GM12874 (cell line): Measurements from ENCODE around the gene MEMO1.

Experiments used
- TF ChIP-seq, protein P1 (sequence below): IDR thresholded peaks from 2 replicates; pipeline ENCODE4 v1.5.1; 2011; ENCODE audit warnings: low read depth, mild to moderate bottlenecking, control low read depth, low read length, moderate library complexity; ENCODE audit not compliant: insufficient read depth

Gene MEMO1

DNA sequence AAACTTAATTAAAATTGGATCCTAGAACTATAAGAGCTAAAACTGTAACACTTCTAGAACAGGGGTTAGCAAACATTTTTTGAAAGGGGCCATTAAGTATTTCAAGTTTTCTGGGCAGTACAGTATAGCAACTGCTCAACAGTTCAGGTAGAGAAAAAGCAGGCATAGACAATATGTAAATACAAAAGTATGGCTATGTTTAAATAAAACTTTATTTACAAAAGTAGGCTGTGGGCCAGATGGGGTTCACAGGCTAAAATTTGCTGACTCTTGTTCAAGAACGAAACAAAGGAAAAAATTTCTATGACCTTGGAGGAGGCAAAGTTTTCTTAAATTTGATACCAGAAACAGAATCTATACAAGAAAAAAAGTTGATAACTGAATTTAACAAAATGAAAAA, 114.5 kb downstream of the MEMO1 start:
- TF ChIP-seq, protein P1, sequence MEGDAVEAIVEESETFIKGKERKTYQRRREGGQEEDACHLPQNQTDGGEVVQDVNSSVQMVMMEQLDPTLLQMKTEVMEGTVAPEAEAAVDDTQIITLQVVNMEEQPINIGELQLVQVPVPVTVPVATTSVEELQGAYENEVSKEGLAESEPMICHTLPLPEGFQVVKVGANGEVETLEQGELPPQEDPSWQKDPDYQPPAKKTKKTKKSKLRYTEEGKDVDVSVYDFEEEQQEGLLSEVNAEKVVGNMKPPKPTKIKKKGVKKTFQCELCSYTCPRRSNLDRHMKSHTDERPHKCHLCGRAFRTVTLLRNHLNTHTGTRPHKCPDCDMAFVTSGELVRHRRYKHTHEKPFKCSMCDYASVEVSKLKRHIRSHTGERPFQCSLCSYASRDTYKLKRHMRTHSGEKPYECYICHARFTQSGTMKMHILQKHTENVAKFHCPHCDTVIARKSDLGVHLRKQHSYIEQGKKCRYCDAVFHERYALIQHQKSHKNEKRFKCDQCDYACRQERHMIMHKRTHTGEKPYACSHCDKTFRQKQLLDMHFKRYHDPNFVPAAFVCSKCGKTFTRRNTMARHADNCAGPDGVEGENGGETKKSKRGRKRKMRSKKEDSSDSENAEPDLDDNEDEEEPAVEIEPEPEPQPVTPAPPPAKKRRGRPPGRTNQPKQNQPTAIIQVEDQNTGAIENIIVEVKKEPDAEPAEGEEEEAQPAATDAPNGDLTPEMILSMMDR = no peak

- TF ChIP-seq, protein P1 = no peak
Measured at GRCh38 chr2:31894656-31895055, 116.2 kb downstream of the MEMO1 start.

DNA sequence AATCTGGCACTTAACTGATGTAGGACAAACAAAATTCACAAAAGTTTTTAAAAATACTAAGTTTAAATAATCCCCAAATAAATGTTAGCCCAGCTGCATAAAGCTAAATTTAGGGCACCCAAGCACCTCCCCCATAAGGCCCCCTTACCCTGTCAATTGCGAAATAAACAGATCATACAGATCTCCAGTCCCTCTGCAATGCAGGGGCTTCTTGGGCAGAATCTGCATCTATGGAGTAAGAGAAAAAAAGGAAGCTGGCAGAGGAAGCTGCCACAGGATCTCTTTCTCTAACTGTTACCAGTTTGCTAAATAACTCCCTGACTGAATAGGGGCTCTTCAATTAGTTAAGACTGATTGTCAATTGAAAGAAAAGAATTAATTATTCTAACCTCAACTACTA, 117.7 kb downstream of the MEMO1 start:
- TF ChIP-seq, protein P1 = no peak

GRCh38 chr2:31889044-31889443, 121.8 kb downstream of the MEMO1 start:
- TF ChIP-seq, protein P1 = no peak

DNA sequence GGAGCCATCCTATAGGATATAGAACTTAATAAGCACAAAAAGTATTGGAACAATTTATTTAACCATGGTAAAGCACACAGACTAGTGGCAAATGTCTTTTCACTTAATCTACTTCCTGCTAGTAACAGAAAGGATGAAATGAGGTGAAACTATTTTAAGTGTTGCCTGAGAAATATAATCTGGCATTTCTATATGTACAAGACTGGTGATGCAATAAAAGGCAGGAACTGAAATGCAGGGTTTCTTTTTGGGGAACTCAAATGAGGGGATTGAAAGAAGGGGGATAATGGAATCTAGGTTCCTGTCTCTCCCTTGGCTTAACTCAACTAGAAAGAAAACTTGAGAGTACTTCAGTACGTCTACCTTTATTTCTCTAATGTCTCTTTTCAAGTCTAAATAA, 122.3 kb downstream of the MEMO1 start:
- TF ChIP-seq, protein P1 = no peak

GRCh38 chr2:31886700-31887099, 124.1 kb downstream of the MEMO1 start:
- TF ChIP-seq, protein P1 = peak; percentile 53; the same call in 1 of the 2 replicates

- TF ChIP-seq, protein P1 = no peak
Measured at GRCh38 chr2:31877008-31877407, 133.8 kb downstream of the MEMO1 start.

DNA sequence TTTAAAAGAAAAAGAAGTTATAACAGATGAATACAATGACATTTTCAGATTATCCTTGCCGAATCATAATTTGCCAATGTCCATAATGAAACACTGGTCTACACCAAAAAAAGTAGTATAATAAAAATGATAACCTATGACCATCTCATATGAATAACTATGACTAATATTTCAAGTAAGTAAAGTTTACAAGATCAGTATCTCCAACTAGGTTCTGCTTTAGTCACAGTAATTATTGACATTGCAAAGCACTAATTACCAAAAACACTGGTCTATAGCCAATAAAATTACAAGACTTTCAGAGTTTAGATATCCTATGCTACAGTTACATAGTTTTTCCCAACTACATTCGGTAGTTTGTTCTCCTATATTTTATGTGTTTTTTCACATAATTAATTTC, 136.7 kb downstream of the MEMO1 start:
- TF ChIP-seq, protein P1 = no peak
